ENCODE results near the gene DEPDC5.

The DEPDC5 gene

GRCh38 chr22:31818481-31819392, 64.9 kb downstream of the DEPDC5 start:
- peak; percentile 18 for DNase-seq

- DNase-seq = no peak
These were observed 66.8 kb downstream of the DEPDC5 start for GRCh38 chr22:31820655-31821054.

GRCh38 chr22:31821572-31821971, 67.8 kb downstream of the DEPDC5 start:
- DNase-seq = no peak

- DNase-seq = no peak
These were observed 68.7 kb downstream of the DEPDC5 start for GRCh38 chr22:31822523-31822922.

- no peak for DNase-seq
These were observed 71.7 kb downstream of the DEPDC5 start for GRCh38 chr22:31825513-31825912.

- DNase-seq = no peak
These were observed 72.6 kb downstream of the DEPDC5 start for GRCh38 chr22:31826443-31826842.

- no peak for DNase-seq
These were observed 74.9 kb downstream of the DEPDC5 start for GRCh38 chr22:31828739-31829138.

GRCh38 chr22:31829505-31829904, 75.7 kb downstream of the DEPDC5 start:
- DNase-seq = peak; percentile 96

GRCh38 chr22:31830721-31831070, 76.9 kb downstream of the DEPDC5 start:
- no peak for DNase-seq

GRCh38 chr22:31833930-31834329, 80.1 kb downstream of the DEPDC5 start:
- DNase-seq = no peak

- DNase-seq = no peak
These were observed 82.2 kb downstream of the DEPDC5 start for GRCh38 chr22:31836010-31836409.

GRCh38 chr22:31838917-31839316, 85.1 kb downstream of the DEPDC5 start:
- DNase-seq = no peak

- DNase-seq = no peak
These were observed 86.2 kb downstream of the DEPDC5 start for GRCh38 chr22:31839986-31840385.

- DNase-seq = no peak
These were observed 86.8 kb downstream of the DEPDC5 start for GRCh38 chr22:31840585-31840984.

- no peak for DNase-seq
These were observed 87.4 kb downstream of the DEPDC5 start for GRCh38 chr22:31841078-31841827.

- no peak for DNase-seq
These were observed 89.7 kb downstream of the DEPDC5 start for GRCh38 chr22:31843526-31843925.

- DNase-seq = no peak
These were observed 91.1 kb downstream of the DEPDC5 start for GRCh38 chr22:31844941-31845340.

GRCh38 chr22:31846161-31847115, 92.6 kb downstream of the DEPDC5 start:
- DNase-seq = no peak

- no peak for DNase-seq
These were observed 94.6 kb downstream of the DEPDC5 start for GRCh38 chr22:31848411-31848810.

GRCh38 chr22:31850135-31850534, 96.3 kb downstream of the DEPDC5 start:
- no peak for DNase-seq

GRCh38 chr22:31852691-31853421, 99.0 kb downstream of the DEPDC5 start:
- DNase-seq = no peak
